ENCODE measurements around the gene COL1A2. TPM values are rescaled to one million over a fixed set of nuclear protein-coding genes. Genes with fewer than 3 reads are reported as not detected.

COL1A2 gene
- total and polyA plus RNA-seq, 2 of the 4 experiments (the other 2 are of a cell fraction), result 1,211 to 4,454 TPM

DNA sequence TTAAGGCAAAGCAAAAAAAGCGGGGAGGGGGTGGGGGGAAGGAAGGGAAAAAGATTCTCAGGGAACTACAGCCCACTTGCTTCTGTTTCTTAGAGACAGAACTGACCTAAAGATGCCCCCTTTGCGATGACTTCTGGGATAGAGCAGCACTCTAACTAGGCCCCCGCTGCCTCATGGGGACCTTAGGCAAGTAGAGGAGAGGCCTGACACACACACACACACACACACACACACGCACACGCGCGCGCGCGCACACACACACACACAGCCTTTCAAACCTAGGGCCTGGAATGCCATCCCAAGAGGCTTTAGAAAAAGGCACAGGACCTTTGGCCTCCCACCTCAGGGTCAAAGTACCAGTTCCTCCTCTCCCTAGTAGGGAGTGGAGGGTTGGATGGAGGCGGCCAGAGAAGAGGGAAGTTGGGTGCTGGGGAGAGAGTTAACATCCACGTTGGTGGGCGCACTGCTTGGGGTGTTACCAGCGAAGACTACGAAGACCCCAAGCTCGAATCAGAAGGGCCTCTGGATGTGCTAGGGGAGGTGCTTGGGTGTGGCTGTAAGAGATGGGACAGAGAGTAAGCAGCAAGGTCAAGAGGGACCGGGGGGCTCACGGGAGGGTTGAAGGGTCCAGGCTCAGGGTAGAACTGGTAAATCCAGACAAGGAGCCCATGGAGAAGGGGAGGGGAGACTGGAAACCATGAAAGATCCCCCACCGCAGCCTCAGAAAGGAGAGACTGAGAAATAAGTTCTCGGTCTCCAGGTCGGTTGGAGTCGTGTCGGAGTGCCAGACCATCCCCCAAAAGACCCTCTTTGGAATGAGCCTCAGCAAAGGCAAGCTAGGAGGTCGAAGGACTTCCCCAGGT is 1.2 kb upstream of the COL1A2 start:
- ChIA-PET CTCF (interaction anchor here (0.6 to 2.5 kb wide), 4 partner anchors 19 to 1160 kb away, joined by 3 to 31 read pairs (median 4); no protein-coding TSS in a partner anchor), POLR2A (ENCODE audit: unreplicated experiment) (interaction anchor here (0.6 to 3.4 kb wide), 10 partner anchors 9 to 97 kb away, joined by 3 to 169 read pairs (median 10); no protein-coding TSS in a partner anchor)
- H3K4me1 ChIP-seq (ENCODE audit: control insufficient read depth, insufficient read depth, low read length), result peaks cover 20% of the 10 kb centered on the region
- H2BK5ac ChIP-seq (ENCODE audit: low read depth, low read length, poor library complexity, severe bottlenecking), result peak overlapping the region; percentile 92
- peak overlapping the region; percentile 99 for H3K14ac ChIP-seq (replicated peaks; ENCODE audit: low read depth, low read length)
- TF ChIP-seq RCOR1 (IDR thresholded peaks at IDR 0.05; ENCODE audit: insufficient replicate concordance, low read length) (no peak), MXI1 (IDR thresholded peaks at IDR 0.05; ENCODE audit: borderline replicate concordance, low read depth, low read length) (no peak)
- H3K4me3 ChIP-seq (ENCODE audit: insufficient read depth, low read depth, low read length), result peak overlapping the region; percentile 81
- intact Hi-C loops (cut with micrococcal nuclease), result loop anchor here (1.0 to 5.0 kb wide), 5 partner anchors 18 to 96 kb away; no protein-coding TSS in a partner anchor
- 41% methylated on average over 8 of the region's 24 CpGs; no CpG with 5 or more reads in 1 of the 2 experiments for WGBS, 2 experiments (ENCODE audit: extremely low coverage in 2 of 2, insufficient read length in 1 of 2)
- H3K18ac ChIP-seq (ENCODE audit: low read depth, low read length), result peak overlapping the region; percentile 92
- peak overlapping the region; percentile 99 for H3K4ac ChIP-seq (ENCODE audit: low read depth, low read length)
- ATAC-seq (ENCODE audit: low read depth) (no peak), DNase-seq (peak; percentile 56)
- H4K8ac ChIP-seq (ENCODE audit: low read depth in 2 of 2, low read length in 2 of 2), result peak overlapping the region; percentile 92 to 94
- H3K23ac ChIP-seq (ENCODE audit: low read depth, low read length), result peak overlapping the region; percentile 99
- H2AK5ac ChIP-seq (ENCODE audit: low read depth, low read length), result peak overlapping the region; percentile 99
- H4K91ac ChIP-seq (ENCODE audit: insufficient read depth, low read depth, low read length), result peak overlapping the region; percentile 99
- H2BK20ac ChIP-seq (ENCODE audit: low read depth, low read length), result peak overlapping the region; percentile 95
- H4K5ac ChIP-seq (ENCODE audit: low read depth, low read length), result peak overlapping the region; percentile 71
- peaks cover 22% of the 10 kb centered on the region; the same call in 1 of the 2 replicates for H4K20me1 ChIP-seq (ENCODE audit: insufficient read depth, low read length)
- in situ Hi-C loops (cut with MboI; ENCODE audit: low sequenced_read_pairs), result no loop called here
- H3K9me3 ChIP-seq (ENCODE audit: control insufficient read depth, insufficient read depth, low read length), result no peaks in the 10 kb centered on the region
- peak overlapping the region; percentile 91 for H3K56ac ChIP-seq (ENCODE audit: extremely low read depth, insufficient read depth, low read length)
- H2AK9ac ChIP-seq (replicated peaks; ENCODE audit: low read depth, low read length, poor library complexity), result peak overlapping the region; percentile 99
- peak overlapping the region; percentile 95 for H2BK120ac ChIP-seq (ENCODE audit: low read depth, low read length)
- peaks cover 19% of the 10 kb centered on the region for H3K36me3 ChIP-seq (ENCODE audit: control insufficient read depth, insufficient read depth, low read length)
- H3K79me1 ChIP-seq (ENCODE audit: low read depth in 1 of 2, low read length in 2 of 2), result peaks cover 15 to 32% of the 10 kb centered on the region in 2 experiments
- BruUV-seq (replicated peaks), result no TSS peak
- dilution Hi-C loops (cut with HindIII; ENCODE audit: low sequenced_read_pairs, unreplicated experiment), result no loop called here
- peak overlapping the region; percentile 94 for H3K9ac ChIP-seq (ENCODE audit: low read depth, low read length)
- peak overlapping the region; percentile 90 for H3K4me2 ChIP-seq (ENCODE audit: low read depth, low read length)
- peak overlapping the region; percentile 76 for H2AFZ ChIP-seq (replicated peaks; ENCODE audit: low read length, poor library complexity)
- H3K9me1 ChIP-seq (ENCODE audit: insufficient read depth, low read length), result no peaks in the 10 kb centered on the region; the same call in 1 of the 2 replicates
- H2BK15ac ChIP-seq (ENCODE audit: low read depth, low read length), result peak overlapping the region; percentile 93
- H3K27ac ChIP-seq (ENCODE audit: insufficient read depth, low read length), result peak overlapping the region; percentile 99
- no peaks in the 10 kb centered on the region for H3K27me3 ChIP-seq (ENCODE audit: control insufficient read depth, insufficient read depth, low read length)
